WTC11 (cell line): ENCODE data around the gene HHIPL1. TPM values are rescaled to one million over a fixed set of nuclear protein-coding genes. Genes with fewer than 3 reads are reported as not detected.

Source experiments
- ATAC-seq: fragments of 200-7000 bp; cut with Tn5 transposase; 2 replicates; pipeline ENCODE4 v1.10.0; 2021; ENCODE audit warnings: mild to moderate bottlenecking, moderate library complexity
- CTCF ChIA-PET: fragments of 300-600 bp; sonication (Branson Sonifier 250); formaldehyde crosslinking; loops from one replicate; lab custom pipeline; 2021; ENCODE audit warnings: antibody characterized with exemption; lab: Charles Lee
- POLR2A ChIA-PET: fragments of 350-600 bp; sonication (Branson Sonifier 250); formaldehyde crosslinking; loops from one replicate; lab custom pipeline; 2021; ENCODE audit warnings: antibody characterized with exemption; lab: Charles Lee
- DNase-seq: peaks from one replicate; pipeline ENCODE4 v3.0.0; 2021; ENCODE audit warnings: low spot score
- H3K27ac Mint-ChIP-seq: 2 replicates; pipeline ENCODE4 v1.8.0; 2021; ENCODE audit warnings: mixed read lengths
- H3K27me3 Mint-ChIP-seq: 2 replicates; pipeline ENCODE4 v1.8.0; 2021; ENCODE audit warnings: low read depth, mild to moderate bottlenecking, moderate library complexity, mixed read lengths
- H3K36me3 Mint-ChIP-seq: 2 replicates; pipeline ENCODE4 v1.8.0; 2021; ENCODE audit warnings: mixed read lengths
- H3K4me1 Mint-ChIP-seq: 2 replicates; pipeline ENCODE4 v1.8.0; 2022; ENCODE audit warnings: mixed read lengths
- H3K4me3 Mint-ChIP-seq: 2 replicates; pipeline ENCODE4 v1.8.0; 2021; ENCODE audit warnings: mild to moderate bottlenecking, moderate library complexity, mixed read lengths
- H3K9me3 Mint-ChIP-seq: 2 replicates; pipeline ENCODE4 v1.8.0; 2021; ENCODE audit warnings: mixed read lengths
- ATF1 ChIP-seq: sonication (generic); formaldehyde crosslinking; IDR thresholded peaks from 2 replicates; pipeline ENCODE4 v1.8.1; 2023; ENCODE audit warnings: mild to moderate bottlenecking, moderate library complexity, missing genetic modification reagents
- ESRRA ChIP-seq: sonication (generic); formaldehyde crosslinking; IDR thresholded peaks from 2 replicates; pipeline ENCODE4 v1.8.1; 2022; ENCODE audit warnings: mild to moderate bottlenecking, missing genetic modification reagents, borderline replicate concordance
- GABPB1 ChIP-seq: sonication (generic); formaldehyde crosslinking; IDR thresholded peaks from 2 replicates; pipeline ENCODE4 v1.8.1; 2023; ENCODE audit warnings: mild to moderate bottlenecking, missing genetic modification reagents
- NFATC4 ChIP-seq: fragments of 250-450 bp; sonication (Bioruptor Pico); IDR thresholded peaks from 2 replicates; pipeline ENCODE4 v1.9.0; 2021; ENCODE audit warnings: mild to moderate bottlenecking
- NR3C1 ChIP-seq: sonication (generic); formaldehyde crosslinking; conservative IDR thresholded peaks from 2 replicates; pipeline ENCODE4 v1.8.1; 2023; ENCODE audit warnings: low read depth, mild to moderate bottlenecking, missing genetic modification reagents
- RELA ChIP-seq: sonication (generic); formaldehyde crosslinking; IDR thresholded peaks from 2 replicates; pipeline ENCODE4 v1.8.1; 2022; ENCODE audit warnings: missing genetic modification reagents, mild to moderate bottlenecking, borderline replicate concordance
- SMAD3 ChIP-seq: sonication (generic); formaldehyde crosslinking; IDR thresholded peaks from 2 replicates; pipeline ENCODE4 v1.8.0; 2022; ENCODE audit warnings: missing genetic modification reagents, mild to moderate bottlenecking, borderline replicate concordance
- SMAD4 ChIP-seq: sonication (generic); formaldehyde crosslinking; IDR thresholded peaks from 2 replicates; pipeline ENCODE4 v1.8.0; 2022; ENCODE audit warnings: mild to moderate bottlenecking, missing genetic modification reagents
- SP1 ChIP-seq: sonication (generic); formaldehyde crosslinking; conservative IDR thresholded peaks from 2 replicates; pipeline ENCODE4 v1.8.1; 2022; ENCODE audit warnings: missing genetic modification reagents
- ZBTB21 ChIP-seq: sonication (generic); formaldehyde crosslinking; IDR thresholded peaks from 2 replicates; pipeline ENCODE4 v1.8.1; 2023; ENCODE audit warnings: mild to moderate bottlenecking, missing genetic modification reagents, borderline replicate concordance
- ZNF121 ChIP-seq: sonication (generic); formaldehyde crosslinking; IDR thresholded peaks from 2 replicates; pipeline ENCODE4 v1.8.0; 2023; ENCODE audit warnings: missing genetic modification reagents
- ZNF232 ChIP-seq: sonication (generic); formaldehyde crosslinking; IDR thresholded peaks from 2 replicates; pipeline ENCODE4 v1.8.0; 2022; ENCODE audit warnings: mild to moderate bottlenecking, missing genetic modification reagents
- ZNF263 ChIP-seq: sonication (generic); formaldehyde crosslinking; IDR thresholded peaks from 2 replicates; pipeline ENCODE4 v1.8.1; 2022; ENCODE audit warnings: low read depth, mild to moderate bottlenecking, moderate library complexity, missing genetic modification reagents
- ZNF317 ChIP-seq: sonication (generic); formaldehyde crosslinking; IDR thresholded peaks from 2 replicates; pipeline ENCODE4 v1.8.1; 2023; ENCODE audit warnings: low read depth, mild to moderate bottlenecking, moderate library complexity, missing genetic modification reagents, borderline replicate concordance
- ZNF396 ChIP-seq: fragments of 250-450 bp; sonication (Bioruptor Pico); IDR thresholded peaks from 2 replicates; pipeline ENCODE4 v1.8.0; 2021; ENCODE audit warnings: mild to moderate bottlenecking, moderate library complexity, borderline replicate concordance
- total RNA-seq: library from RNA; stranded (reverse); gene quantifications from 3 replicates; pipeline ENCODE4 v1.2.3, GENCODE V29; 2021
- TF ChIP-seq, protein P1 (sequence below): sonication (generic); formaldehyde crosslinking; IDR thresholded peaks from 2 replicates; pipeline ENCODE4 v1.8.0; 2022; ENCODE audit warnings: mild to moderate bottlenecking, missing genetic modification reagents
- TF ChIP-seq, protein P2 (sequence below): fragments of 250-450 bp; sonication (Bioruptor Pico); IDR thresholded peaks from 2 replicates; pipeline ENCODE4 v1.9.0; 2021; ENCODE audit warnings: mild to moderate bottlenecking, borderline replicate concordance
- TF ChIP-seq, protein P3 (sequence below): sonication (generic); formaldehyde crosslinking; IDR thresholded peaks from 2 replicates; pipeline ENCODE4 v1.8.0; 2022; ENCODE audit warnings: mild to moderate bottlenecking, missing genetic modification reagents
- TF ChIP-seq, protein P4 (sequence below): sonication (generic); formaldehyde crosslinking; IDR thresholded peaks from 2 replicates; pipeline ENCODE4 v1.8.0; 2023; ENCODE audit warnings: missing genetic modification reagents, mild to moderate bottlenecking, borderline replicate concordance
- TF ChIP-seq, protein P5 (sequence below): fragments of 250-450 bp; sonication (Bioruptor Pico); IDR thresholded peaks from 2 replicates; pipeline ENCODE4 v1.9.0; 2021; ENCODE audit warnings: moderate library complexity, mild to moderate bottlenecking, inconsistent platforms, borderline replicate concordance

Gene HHIPL1
- total RNA-seq, 1 experiment from 2014 or later = 1.5 TPM

DNA sequence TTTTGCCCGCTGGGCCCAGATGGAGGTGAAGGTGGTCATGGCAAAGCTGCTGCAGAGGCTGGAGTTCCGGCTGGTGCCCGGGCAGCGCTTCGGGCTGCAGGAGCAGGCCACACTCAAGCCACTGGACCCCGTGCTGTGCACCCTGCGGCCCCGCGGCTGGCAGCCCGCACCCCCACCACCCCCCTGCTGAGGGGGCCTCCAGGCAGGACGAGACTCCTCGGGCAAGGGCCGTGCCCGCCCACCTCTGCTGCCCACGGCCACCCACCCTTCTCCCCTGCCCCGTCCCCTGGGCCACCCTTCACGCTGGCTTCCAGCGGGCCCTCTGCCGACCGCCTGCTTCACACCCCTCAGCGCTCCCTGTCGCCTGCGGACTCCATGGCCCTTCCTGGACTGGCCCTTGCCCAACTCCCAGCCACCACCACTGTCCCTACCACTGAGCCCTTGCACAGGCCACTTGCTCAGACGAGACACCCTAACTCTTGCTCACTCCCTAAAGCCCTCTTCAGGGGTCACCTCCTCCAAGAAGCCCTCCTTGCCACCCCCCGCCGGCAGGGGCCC lies 81.7 kb downstream of the HHIPL1 start:
- TF ChIP-seq, protein P1, sequence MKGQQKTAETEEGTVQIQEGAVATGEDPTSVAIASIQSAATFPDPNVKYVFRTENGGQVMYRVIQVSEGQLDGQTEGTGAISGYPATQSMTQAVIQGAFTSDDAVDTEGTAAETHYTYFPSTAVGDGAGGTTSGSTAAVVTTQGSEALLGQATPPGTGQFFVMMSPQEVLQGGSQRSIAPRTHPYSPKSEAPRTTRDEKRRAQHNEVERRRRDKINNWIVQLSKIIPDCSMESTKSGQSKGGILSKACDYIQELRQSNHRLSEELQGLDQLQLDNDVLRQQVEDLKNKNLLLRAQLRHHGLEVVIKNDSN = no peak
- TF ChIP-seq ATF1 (no peak), ZNF232 (CRISPR knock-in tag) (no peak), NR3C1 (CRISPR knock-in tag) (no peak), ZNF263 (CRISPR knock-in tag) (no peak), ZNF396 (CRISPR knock-in tag) (no peak), SMAD3 (no peak)
- TF ChIP-seq, protein P2, sequence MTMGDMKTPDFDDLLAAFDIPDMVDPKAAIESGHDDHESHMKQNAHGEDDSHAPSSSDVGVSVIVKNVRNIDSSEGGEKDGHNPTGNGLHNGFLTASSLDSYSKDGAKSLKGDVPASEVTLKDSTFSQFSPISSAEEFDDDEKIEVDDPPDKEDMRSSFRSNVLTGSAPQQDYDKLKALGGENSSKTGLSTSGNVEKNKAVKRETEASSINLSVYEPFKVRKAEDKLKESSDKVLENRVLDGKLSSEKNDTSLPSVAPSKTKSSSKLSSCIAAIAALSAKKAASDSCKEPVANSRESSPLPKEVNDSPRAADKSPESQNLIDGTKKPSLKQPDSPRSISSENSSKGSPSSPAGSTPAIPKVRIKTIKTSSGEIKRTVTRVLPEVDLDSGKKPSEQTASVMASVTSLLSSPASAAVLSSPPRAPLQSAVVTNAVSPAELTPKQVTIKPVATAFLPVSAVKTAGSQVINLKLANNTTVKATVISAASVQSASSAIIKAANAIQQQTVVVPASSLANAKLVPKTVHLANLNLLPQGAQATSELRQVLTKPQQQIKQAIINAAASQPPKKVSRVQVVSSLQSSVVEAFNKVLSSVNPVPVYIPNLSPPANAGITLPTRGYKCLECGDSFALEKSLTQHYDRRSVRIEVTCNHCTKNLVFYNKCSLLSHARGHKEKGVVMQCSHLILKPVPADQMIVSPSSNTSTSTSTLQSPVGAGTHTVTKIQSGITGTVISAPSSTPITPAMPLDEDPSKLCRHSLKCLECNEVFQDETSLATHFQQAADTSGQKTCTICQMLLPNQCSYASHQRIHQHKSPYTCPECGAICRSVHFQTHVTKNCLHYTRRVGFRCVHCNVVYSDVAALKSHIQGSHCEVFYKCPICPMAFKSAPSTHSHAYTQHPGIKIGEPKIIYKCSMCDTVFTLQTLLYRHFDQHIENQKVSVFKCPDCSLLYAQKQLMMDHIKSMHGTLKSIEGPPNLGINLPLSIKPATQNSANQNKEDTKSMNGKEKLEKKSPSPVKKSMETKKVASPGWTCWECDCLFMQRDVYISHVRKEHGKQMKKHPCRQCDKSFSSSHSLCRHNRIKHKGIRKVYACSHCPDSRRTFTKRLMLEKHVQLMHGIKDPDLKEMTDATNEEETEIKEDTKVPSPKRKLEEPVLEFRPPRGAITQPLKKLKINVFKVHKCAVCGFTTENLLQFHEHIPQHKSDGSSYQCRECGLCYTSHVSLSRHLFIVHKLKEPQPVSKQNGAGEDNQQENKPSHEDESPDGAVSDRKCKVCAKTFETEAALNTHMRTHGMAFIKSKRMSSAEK (CRISPR knock-in tag) = no peak
- TF ChIP-seq, protein P3, sequence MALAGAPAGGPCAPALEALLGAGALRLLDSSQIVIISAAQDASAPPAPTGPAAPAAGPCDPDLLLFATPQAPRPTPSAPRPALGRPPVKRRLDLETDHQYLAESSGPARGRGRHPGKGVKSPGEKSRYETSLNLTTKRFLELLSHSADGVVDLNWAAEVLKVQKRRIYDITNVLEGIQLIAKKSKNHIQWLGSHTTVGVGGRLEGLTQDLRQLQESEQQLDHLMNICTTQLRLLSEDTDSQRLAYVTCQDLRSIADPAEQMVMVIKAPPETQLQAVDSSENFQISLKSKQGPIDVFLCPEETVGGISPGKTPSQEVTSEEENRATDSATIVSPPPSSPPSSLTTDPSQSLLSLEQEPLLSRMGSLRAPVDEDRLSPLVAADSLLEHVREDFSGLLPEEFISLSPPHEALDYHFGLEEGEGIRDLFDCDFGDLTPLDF = no peak
- TF ChIP-seq, protein P4, sequence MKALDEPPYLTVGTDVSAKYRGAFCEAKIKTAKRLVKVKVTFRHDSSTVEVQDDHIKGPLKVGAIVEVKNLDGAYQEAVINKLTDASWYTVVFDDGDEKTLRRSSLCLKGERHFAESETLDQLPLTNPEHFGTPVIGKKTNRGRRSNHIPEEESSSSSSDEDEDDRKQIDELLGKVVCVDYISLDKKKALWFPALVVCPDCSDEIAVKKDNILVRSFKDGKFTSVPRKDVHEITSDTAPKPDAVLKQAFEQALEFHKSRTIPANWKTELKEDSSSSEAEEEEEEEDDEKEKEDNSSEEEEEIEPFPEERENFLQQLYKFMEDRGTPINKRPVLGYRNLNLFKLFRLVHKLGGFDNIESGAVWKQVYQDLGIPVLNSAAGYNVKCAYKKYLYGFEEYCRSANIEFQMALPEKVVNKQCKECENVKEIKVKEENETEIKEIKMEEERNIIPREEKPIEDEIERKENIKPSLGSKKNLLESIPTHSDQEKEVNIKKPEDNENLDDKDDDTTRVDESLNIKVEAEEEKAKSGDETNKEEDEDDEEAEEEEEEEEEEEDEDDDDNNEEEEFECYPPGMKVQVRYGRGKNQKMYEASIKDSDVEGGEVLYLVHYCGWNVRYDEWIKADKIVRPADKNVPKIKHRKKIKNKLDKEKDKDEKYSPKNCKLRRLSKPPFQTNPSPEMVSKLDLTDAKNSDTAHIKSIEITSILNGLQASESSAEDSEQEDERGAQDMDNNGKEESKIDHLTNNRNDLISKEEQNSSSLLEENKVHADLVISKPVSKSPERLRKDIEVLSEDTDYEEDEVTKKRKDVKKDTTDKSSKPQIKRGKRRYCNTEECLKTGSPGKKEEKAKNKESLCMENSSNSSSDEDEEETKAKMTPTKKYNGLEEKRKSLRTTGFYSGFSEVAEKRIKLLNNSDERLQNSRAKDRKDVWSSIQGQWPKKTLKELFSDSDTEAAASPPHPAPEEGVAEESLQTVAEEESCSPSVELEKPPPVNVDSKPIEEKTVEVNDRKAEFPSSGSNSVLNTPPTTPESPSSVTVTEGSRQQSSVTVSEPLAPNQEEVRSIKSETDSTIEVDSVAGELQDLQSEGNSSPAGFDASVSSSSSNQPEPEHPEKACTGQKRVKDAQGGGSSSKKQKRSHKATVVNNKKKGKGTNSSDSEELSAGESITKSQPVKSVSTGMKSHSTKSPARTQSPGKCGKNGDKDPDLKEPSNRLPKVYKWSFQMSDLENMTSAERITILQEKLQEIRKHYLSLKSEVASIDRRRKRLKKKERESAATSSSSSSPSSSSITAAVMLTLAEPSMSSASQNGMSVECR (CRISPR knock-in tag) = no peak
- TF ChIP-seq, all 79 proteins: peak for 0
- DNase-seq = no peak
- Mint-ChIP-seq H3K4me3 (no peak overlapping the region), H3K27ac (no peak overlapping the region), H3K9me3 (no peaks in the 10 kb centered on the region), H3K4me1 (0 out of 2 replicates have a peak, but pooled peaks cover 2% of the 10 kb centered on the region), H3K27me3 (no peaks in the 10 kb centered on the region), H3K36me3 (no peaks in the 10 kb centered on the region)
- ChIA-PET CTCF (interaction anchor here (1.3 kb wide), 1 partner anchor 39 kb away, joined by 3 read pairs; no protein-coding TSS in a partner anchor), POLR2A (no interaction called here)
- no peak for ATAC-seq

DNA sequence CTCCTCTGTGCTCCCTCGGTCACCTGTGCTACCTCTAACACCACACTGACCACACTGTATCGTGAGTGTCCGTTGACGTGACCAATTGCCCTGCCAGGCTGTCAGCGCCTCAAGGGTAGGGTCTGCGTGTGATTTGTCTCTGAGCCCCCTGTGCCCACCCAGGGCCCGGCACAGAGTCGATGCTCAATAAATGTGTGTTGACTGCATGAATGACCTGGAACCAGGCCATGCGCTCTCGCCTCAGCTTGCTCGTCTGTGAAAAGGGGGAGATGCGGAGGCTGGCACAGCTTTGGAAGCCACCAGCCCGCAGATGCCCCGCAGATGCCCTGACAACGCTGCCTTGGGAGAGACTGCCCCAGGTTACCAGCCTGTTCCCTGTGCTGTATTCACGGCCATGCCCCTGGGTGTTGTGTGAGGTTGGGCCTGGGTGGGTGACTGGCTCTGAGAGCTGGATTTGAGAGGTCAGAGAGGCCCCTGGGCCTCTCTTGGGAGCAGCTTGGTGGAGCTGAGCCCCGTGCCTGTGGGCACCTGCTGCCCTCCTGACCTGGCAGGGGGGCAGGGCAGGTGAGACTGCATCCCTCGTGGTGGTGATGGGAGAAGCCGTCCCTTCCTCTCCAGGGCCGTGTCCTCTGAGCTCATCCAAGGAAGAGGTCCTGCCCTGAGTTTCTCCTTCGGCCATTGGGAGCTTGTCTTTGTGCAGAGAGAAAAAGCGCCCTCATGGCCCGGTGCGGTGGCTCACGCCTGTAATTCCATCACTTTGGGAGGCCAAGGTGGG lies 82.4 kb downstream of the HHIPL1 start:
- H3K27me3 Mint-ChIP-seq = no peaks in the 10 kb centered on the region
- no peak overlapping the region for H3K27ac Mint-ChIP-seq
- no peaks in the 10 kb centered on the region for H3K36me3 Mint-ChIP-seq
- no peak overlapping the region for H3K4me3 Mint-ChIP-seq
- DNase-seq (no peak), ATAC-seq (no peak)
- TF ChIP-seq, protein P1 = no peak
- no peak for TF ChIP-seq ESRRA
- no peak for TF ChIP-seq GABPB1 (CRISPR knock-in tag)
- TF ChIP-seq, protein P5, sequence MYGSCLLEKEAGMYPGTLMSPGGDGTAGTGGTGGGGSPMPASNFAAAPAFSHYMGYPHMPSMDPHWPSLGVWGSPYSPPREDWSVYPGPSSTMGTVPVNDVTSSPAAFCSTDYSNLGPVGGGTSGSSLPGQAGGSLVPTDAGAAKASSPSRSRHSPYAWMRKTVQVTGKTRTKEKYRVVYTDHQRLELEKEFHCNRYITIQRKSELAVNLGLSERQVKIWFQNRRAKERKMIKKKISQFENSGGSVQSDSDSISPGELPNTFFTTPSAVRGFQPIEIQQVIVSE (CRISPR knock-in tag) = no peak
- no peak for TF ChIP-seq NFATC4
- no peak for TF ChIP-seq SP1 (CRISPR knock-in tag)
- TF ChIP-seq ZNF317 (CRISPR knock-in tag) = no peak
- TF ChIP-seq RELA (CRISPR knock-in tag) = no peak
- TF ChIP-seq ZNF121 = no peak
- TF ChIP-seq SMAD4 (CRISPR knock-in tag) = no peak
- TF ChIP-seq ZBTB21 (CRISPR knock-in tag) = no peak
- H3K9me3 Mint-ChIP-seq = no peaks in the 10 kb centered on the region
- ChIA-PET POLR2A (no interaction called here), CTCF (interaction anchor here (0.6 to 1.1 kb wide), 3 partner anchors 43 to 67 kb away, joined by 3 to 4 read pairs (median 3); partner anchors contain the start of gene CYP46A1)
- H3K4me1 Mint-ChIP-seq = 0 out of 2 replicates have a peak, but pooled peaks cover 2% of the 10 kb centered on the region
